GM19397 (cell line): ENCODE data around the gene ZBTB7C.

Source experiments
- ATAC-seq: cut with Tn5 transposase; IDR thresholded peaks from one replicate; pipeline ENCODE4 v1.9.1; 2021; ENCODE audit warnings: mild to moderate bottlenecking, moderate library complexity; ENCODE audit not compliant: unreplicated experiment

Gene ZBTB7C

GRCh38 chr18:48153613-48154481 lies 255.3 kb downstream of the ZBTB7C start:
- ATAC-seq, result no peak

- ATAC-seq, result no peak
These were observed 256.6 kb downstream of the ZBTB7C start for GRCh38 chr18:48152549-48152948.

- no peak for ATAC-seq
These were observed 257.6 kb downstream of the ZBTB7C start for GRCh38 chr18:48151421-48152065.

GRCh38 chr18:48149020-48149685 lies 260.0 kb downstream of the ZBTB7C start:
- no peak for ATAC-seq

GRCh38 chr18:48142994-48143393 lies 266.2 kb downstream of the ZBTB7C start:
- ATAC-seq, result no peak

- ATAC-seq, result no peak
These were observed 266.8 kb downstream of the ZBTB7C start for GRCh38 chr18:48142353-48142752.

- no peak for ATAC-seq
These were observed 268.5 kb downstream of the ZBTB7C start for GRCh38 chr18:48140731-48141130.

- no peak for ATAC-seq
These were observed 269.5 kb downstream of the ZBTB7C start for GRCh38 chr18:48139431-48140347.

- no peak for ATAC-seq
These were observed 270.3 kb downstream of the ZBTB7C start for GRCh38 chr18:48138660-48139430.

- no peak for ATAC-seq
These were observed 271.0 kb downstream of the ZBTB7C start for GRCh38 chr18:48138210-48138609.

- no peak for ATAC-seq
These were observed 271.7 kb downstream of the ZBTB7C start for GRCh38 chr18:48137374-48138081.

GRCh38 chr18:48136827-48137373 lies 272.3 kb downstream of the ZBTB7C start:
- no peak for ATAC-seq

- ATAC-seq, result no peak
These were observed 272.9 kb downstream of the ZBTB7C start for GRCh38 chr18:48136051-48136826.

- ATAC-seq, result no peak
These were observed 273.7 kb downstream of the ZBTB7C start for GRCh38 chr18:48135436-48135966.

- no peak for ATAC-seq
These were observed 274.6 kb downstream of the ZBTB7C start for GRCh38 chr18:48134609-48135008.

GRCh38 chr18:48133671-48134251 lies 275.4 kb downstream of the ZBTB7C start:
- ATAC-seq, result no peak

GRCh38 chr18:48132797-48133655 lies 276.2 kb downstream of the ZBTB7C start:
- no peak for ATAC-seq
